Ovary (tissue), 9 donors: Measurements from ENCODE around the gene KCNE2. TPM values are rescaled to one million over a fixed set of nuclear protein-coding genes. Genes with fewer than 3 reads are reported as not detected.

ENCODE experiments used
- DNase-seq, 5 donors: peaks; one replicate each; pipeline ENCODE4 v3.0.0-alpha.2; 2019 to 2020
- H3K27ac ChIP-seq, 2 donors: fragments of 200-600 bp; one replicate each; pipeline versions ENCODE4 v1.5.1 to v1.8.0; 2019 to 2022
- H3K27me3 ChIP-seq: fragments of 200-600 bp; one replicate; pipeline ENCODE4 v1.8.0; 2022
- H3K36me3 ChIP-seq: fragments of 200-600 bp; sonication (generic); one replicate; pipeline ENCODE4 v1.5.1; 2019
- H3K4me1 ChIP-seq: one replicate; pipeline ENCODE4 v1.8.1; 2013; ENCODE audit warnings: mild to moderate bottlenecking, moderate library complexity; ENCODE audit not compliant: insufficient read depth
- H3K4me3 ChIP-seq: fragments of 200-600 bp; sonication (generic); one replicate; pipeline ENCODE4 v1.5.1; 2017
- H3K9me3 ChIP-seq, 2 donors: fragments of 200-600 bp in 1 of 2; sonication (generic) in 1 of 2; one replicate each; pipeline versions ENCODE4 v1.5.1 to v1.8.1; 2013 to 2019; ENCODE audit warnings: mild to moderate bottlenecking in 1 of 2, moderate library complexity in 1 of 2
- CTCF ChIP-seq, 3 donors: fragments of 450-650 bp in 2 of 3; fragments of 200-600 bp in 1 of 3; IDR thresholded peaks; one replicate each; pipeline versions ENCODE4 v1.5.1 to v1.8.0; 2016 to 2022; ENCODE audit warnings: antibody characterized with exemption in 3 of 3, mild to moderate bottlenecking in 1 of 3
- EP300 ChIP-seq: sonication (generic); formaldehyde crosslinking; IDR thresholded peaks from one replicate; pipeline ENCODE4 v1.6.1; 2017; ENCODE audit warnings: antibody characterized with exemption
- POLR2A ChIP-seq: fragments of 450-650 bp; IDR thresholded peaks from one replicate; pipeline ENCODE4 v1.6.1; 2017; ENCODE audit warnings: antibody characterized with exemption, mild to moderate bottlenecking, moderate library complexity
- WGBS, 3 donors: extraction: QIAGEN DNeasy Blood & Tissue Kit in 1 of 3; methylation state at CpG; one replicate each; pipeline versions ENCODE4 v1.1.5 to v1.1.7; 2013 to 2017; 5-methylcytosine and 5-hydroxymethylcytosine counted together
- intact Hi-C, 4 donors: fragments of 100-400 bp; cut with DNase I; formaldehyde crosslinking; loops; one replicate each; pipeline versions ENCODE4 v1.11.0 to v1.15.1; 2022 to 2023
- polyA plus RNA-seq, 2 donors: library from polyadenylated mRNA; stranded (reverse); fragments of 200-250 nt in 1 of 2; fragments of 350-450 nt in 1 of 2; fragmentation: Illumina TruSeq in 1 of 2; extraction: RNeasy Lipid Tissue Mini Kit (QIAGEN cat#74804) in 1 of 2; gene quantifications; one replicate each; pipeline ENCODE4 v1.2.3, GENCODE V29; 2013 to 2014
- total RNA-seq, 7 donors: library from RNA; depleted of rRNA in 2 of 7; stranded (reverse); fragments of >200 nt in 2 of 7; fragmentation: NEBNext Ultra II Directional in 3 of 7; extraction: Animal tissue kit (Norgen Biotek cat#: 25700) in 3 of 7; gene quantifications; one replicate each; pipeline versions ENCODE4 v1.1.0 to v1.2.4, GENCODE V29; 2016 to 2023
- donor health status: DM: no; HTN: no; CAD: no; lungs with moderate emphysema.
- donor health status: DM: no; HTN: no; CAD: no.
- donor health status: Bipolar disorder and iron deficiency.
- donor health status: DM: yes; HTN: yes; CAD: no.
- donor health status: DM: no; HTN: no; CAD: no.
- donor health status: DM: yes; HTN: yes; CAD: no.

Gene KCNE2
- total and polyA plus RNA-seq, 9 donors = 0.25 to 0.48 (median 0.35) TPM; not detected in 3

DNA sequence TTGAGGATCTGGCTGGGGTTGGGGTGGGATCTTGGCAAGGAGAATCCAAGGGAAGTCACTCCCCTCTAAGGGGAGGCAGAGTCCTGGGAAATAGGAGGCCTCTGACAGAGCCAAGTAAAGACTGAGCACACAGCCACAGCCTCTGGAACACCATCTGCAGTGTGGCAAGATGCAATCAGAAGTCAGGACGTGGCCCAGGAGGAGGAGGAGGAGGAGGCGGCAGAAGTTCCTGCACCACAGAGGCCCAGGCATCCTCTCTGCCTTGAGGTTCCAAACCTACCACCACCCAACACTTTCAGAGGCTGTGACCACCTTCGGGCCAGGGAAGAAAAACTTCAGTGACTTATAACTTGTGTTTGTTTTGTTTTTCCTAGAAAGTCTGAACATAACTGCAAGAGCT, 23.7 kb upstream of the KCNE2 start:
- DNase-seq = no peak
- TF ChIP-seq POLR2A = no peak
- Histone ChIP-seq H3K4me1 (peaks cover 12% of the 10 kb centered on the region), H3K9me3 (no peaks in the 10 kb centered on the region), H3K4me3 (no peak overlapping the region), H3K27ac (no peak overlapping the region), H3K27me3 (no peaks in the 10 kb centered on the region), H3K36me3 (no peaks in the 10 kb centered on the region)
- intact Hi-C loops = loop anchor here in 1 of 4 donors (5.0 kb wide), 1 partner anchor 403 kb away; no protein-coding TSS in a partner anchor
- WGBS, 3 donors = 63 to 69% (median 64%) methylated on average over 3 of the region's 3 CpGs

DNA sequence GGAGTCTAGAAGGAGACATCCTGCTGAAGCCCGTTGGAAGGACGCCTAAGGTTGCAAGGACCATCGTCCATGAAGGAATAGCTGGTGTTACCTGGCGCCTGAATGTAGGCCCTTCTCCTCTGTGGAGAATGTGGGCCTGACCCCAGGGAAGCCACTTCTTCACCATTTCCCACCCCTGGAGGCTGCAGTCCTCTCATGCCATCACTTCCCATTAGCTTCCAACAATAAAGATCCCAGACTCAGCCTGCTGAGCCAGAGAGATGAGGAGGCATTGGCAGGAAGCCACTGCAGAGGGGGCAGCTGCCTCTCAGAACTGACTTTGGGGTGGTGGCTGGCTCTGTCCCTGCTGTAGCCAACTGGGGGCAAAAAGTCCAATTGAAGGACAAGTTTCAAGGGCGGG, 21.3 kb upstream of the KCNE2 start:
- Histone ChIP-seq H3K9me3 (no peaks in the 10 kb centered on the region), H3K4me1 (peaks cover 10% of the 10 kb centered on the region), H3K4me3 (no peak overlapping the region), H3K27ac (no peak overlapping the region), H3K36me3 (no peaks in the 10 kb centered on the region), H3K27me3 (no peaks in the 10 kb centered on the region)
- 85 to 91% (median 85%) methylated on average over 5 of the region's 5 CpGs for WGBS, 3 donors
- intact Hi-C loops = loop anchor here in 1 of 4 donors (5.0 kb wide), 1 partner anchor 405 kb away; no protein-coding TSS in a partner anchor
- TF ChIP-seq POLR2A (no peak), CTCF (IDR thresholded peaks at IDR 0.05) (no peak), EP300 (no peak)
- no peak for DNase-seq

DNA sequence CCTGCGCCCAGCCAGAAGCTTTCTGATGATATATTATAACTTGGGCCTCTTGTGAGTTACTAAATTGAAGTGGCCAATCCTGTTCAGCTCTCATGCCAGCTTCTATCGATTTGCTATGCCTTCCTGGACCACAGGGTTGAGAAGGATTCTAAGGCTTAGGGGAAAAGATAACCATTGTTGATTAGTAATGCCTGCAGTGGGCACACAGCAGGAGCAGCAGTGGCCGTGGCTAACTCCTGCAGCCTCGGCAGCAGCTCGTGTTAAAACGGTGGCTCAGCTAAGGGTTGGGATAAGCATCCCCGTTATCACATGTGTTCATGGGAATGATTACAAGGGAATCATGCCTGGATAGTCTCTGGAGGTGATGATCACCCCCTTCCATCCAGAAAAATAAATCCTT, 20.5 kb upstream of the KCNE2 start:
- intact Hi-C loops = loop anchor here in 1 of 4 donors (5.0 kb wide), 1 partner anchor 406 kb away; no protein-coding TSS in a partner anchor
- no peak for DNase-seq
- Histone ChIP-seq H3K27me3 (no peaks in the 10 kb centered on the region), H3K27ac (no peak overlapping the region), H3K4me3 (no peak overlapping the region), H3K9me3 (no peaks in the 10 kb centered on the region), H3K4me1 (peaks cover 5% of the 10 kb centered on the region), H3K36me3 (no peaks in the 10 kb centered on the region)
- TF ChIP-seq POLR2A (no peak), CTCF (IDR thresholded peaks at IDR 0.05) (no peak), EP300 (no peak)
- 80 to 89% (median 82%) methylated on average over 7 of the region's 7 CpGs for WGBS, 3 donors

DNA sequence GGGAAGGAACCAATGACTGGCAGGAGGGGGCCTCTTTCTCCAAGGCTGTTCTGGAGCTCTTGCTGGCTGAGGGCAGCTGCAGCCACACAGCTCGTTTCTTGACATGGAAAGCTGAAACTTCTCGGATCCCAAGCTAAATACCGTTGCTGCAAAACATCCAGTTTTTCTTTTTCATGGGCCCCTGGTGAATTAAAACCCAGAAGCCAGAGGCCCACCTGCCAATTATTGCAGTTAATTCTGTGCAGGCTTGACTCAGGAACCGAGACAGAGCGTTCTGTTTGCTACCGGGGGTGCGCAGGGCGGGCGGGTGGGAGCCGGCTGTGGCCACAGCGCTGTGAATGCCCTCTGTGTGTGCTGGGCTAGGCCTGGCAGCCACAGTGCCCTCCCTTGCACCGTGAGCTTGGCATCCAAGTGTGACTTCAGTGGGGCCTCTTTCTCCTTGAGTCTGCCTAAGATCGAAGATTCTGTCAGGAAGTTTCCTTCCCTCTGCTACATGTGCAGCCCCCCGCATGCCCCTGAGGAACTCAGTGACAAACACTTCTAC, 19.9 kb upstream of the KCNE2 start:
- Histone ChIP-seq H3K4me3 (no peak overlapping the region), H3K27ac (no peak overlapping the region), H3K9me3 (no peaks in the 10 kb centered on the region), H3K27me3 (no peaks in the 10 kb centered on the region), H3K4me1 (peaks cover 5% of the 10 kb centered on the region), H3K36me3 (no peaks in the 10 kb centered on the region)
- no peak for TF ChIP-seq POLR2A
- TF ChIP-seq CTCF (IDR thresholded peaks at IDR 0.05) = no peak
- no peak for TF ChIP-seq EP300
- intact Hi-C loops = loop anchor here in 1 of 4 donors (5.0 kb wide), 1 partner anchor 407 kb away; no protein-coding TSS in a partner anchor
- no peak for DNase-seq
- WGBS, 3 donors = 80 to 89% (median 86%) methylated on average over 14 of the region's 14 CpGs

DNA sequence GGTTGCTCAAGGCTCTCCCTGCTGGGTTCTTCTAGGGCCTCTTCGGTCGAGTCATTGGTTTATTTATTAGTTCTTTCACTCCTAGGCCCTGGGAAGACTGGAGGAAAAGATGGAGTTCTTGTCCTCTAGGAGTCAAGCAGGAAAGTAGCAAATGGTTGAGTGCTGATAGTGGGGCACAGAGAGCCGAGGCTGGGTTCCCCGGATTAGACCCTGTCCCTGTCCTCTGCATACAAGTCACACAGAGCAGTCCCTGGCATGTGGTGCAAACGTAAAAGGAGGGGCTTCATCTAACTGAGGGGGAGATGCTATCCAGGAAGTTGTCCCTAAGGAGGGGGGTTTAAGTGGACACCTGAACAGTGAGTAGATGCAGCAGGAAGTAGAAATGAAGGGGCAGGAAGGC, 19.2 kb upstream of the KCNE2 start:
- TF ChIP-seq CTCF (IDR thresholded peaks at IDR 0.05) (no peak), EP300 (no peak), POLR2A (no peak)

More for the DNA sequence above, 19.2 kb upstream of the KCNE2 start:
- Histone ChIP-seq H3K4me1 (peaks cover 5% of the 10 kb centered on the region), H3K27me3 (no peaks in the 10 kb centered on the region), H3K27ac (no peak overlapping the region), H3K9me3 (no peaks in the 10 kb centered on the region), H3K36me3 (no peaks in the 10 kb centered on the region), H3K4me3 (no peak overlapping the region)
- no peak for DNase-seq
- 93 to 96% (median 95%) methylated on average over 5 of the region's 5 CpGs for WGBS, 3 donors
- intact Hi-C loops = loop anchor here in 1 of 4 donors (5.0 kb wide), 1 partner anchor 407 kb away; no protein-coding TSS in a partner anchor
